Gastrocnemius medialis (tissue), 4 donors: ENCODE measurements around the gene TBCA. TPM values are rescaled to one million over a fixed set of nuclear protein-coding genes. Genes with fewer than 3 reads are reported as not detected.

Experiments
- ATAC-seq, 2 donors: fragments of 150-250 bp; one replicate each; pipeline ENCODE4 v1.9.1; 2016
- DNase-seq, 2 donors: peaks; one replicate each; pipeline ENCODE4 v3.0.0-alpha.2; 2019
- H3K27ac ChIP-seq, 4 donors: fragments of 200-600 bp; sonication (generic); 1 replicate in 1 of 4; 2 replicates in 3 of 4; pipeline ENCODE4 v1.5.1; 2016 to 2018; ENCODE audit warnings: mild to moderate bottlenecking in 2 of 4, moderate library complexity in 1 of 4
- H3K27me3 ChIP-seq, 3 donors: fragments of 200-600 bp; sonication (generic) in 2 of 3; 1 replicate in 1 of 3; 2 replicates in 2 of 3; pipeline versions ENCODE4 v1.5.1 to v1.6.0; 2016 to 2019; ENCODE audit warnings: mild to moderate bottlenecking in 1 of 3, moderate library complexity in 1 of 3
- H3K36me3 ChIP-seq, 2 donors: fragments of 200-600 bp; sonication (generic) in 1 of 2; one replicate each; pipeline ENCODE4 v1.5.1; 2017 to 2018
- H3K4me1 ChIP-seq, 2 donors: fragments of 200-600 bp; sonication (generic) in 1 of 2; one replicate each; pipeline ENCODE4 v1.5.1; 2016 to 2017; ENCODE audit warnings: mild to moderate bottlenecking in 2 of 2
- H3K4me3 ChIP-seq, 4 donors: fragments of 200-600 bp; sonication (generic) in 3 of 4; 1 replicate in 1 of 4; 2 replicates in 3 of 4; pipeline ENCODE4 v1.5.1; 2016 to 2019; ENCODE audit warnings: mild to moderate bottlenecking in 2 of 4
- H3K9me3 ChIP-seq, 3 donors: fragments of 200-600 bp; sonication (generic) in 2 of 3; 1 replicate in 1 of 3; 2 replicates in 2 of 3; pipeline ENCODE4 v1.5.1; 2016 to 2019
- POLR2A ChIP-seq, 2 donors: fragments of 450-650 bp; IDR thresholded peaks; one replicate each; pipeline ENCODE4 v1.6.1; 2017; ENCODE audit warnings: antibody characterized with exemption in 2 of 2, mild to moderate bottlenecking in 2 of 2, moderate library complexity in 2 of 2
- in situ Hi-C, 4 donors: fragments of 200-750 bp; cut with MboI; loops; one replicate each; pipeline versions ENCODE4 v1.15.0 to v1.8.0; 2017; ENCODE audit warnings: low sequenced_read_pairs in 4 of 4
- intact Hi-C: fragments of 100-400 bp; cut with DNase I; formaldehyde crosslinking; loops from one replicate; pipeline ENCODE4 v1.15.1; 2023; ENCODE audit warnings: low total_unique reads
- total RNA-seq, 4 donors: library from RNA; depleted of rRNA; stranded (reverse); fragments of >200 nt; gene quantifications; one replicate each; pipeline versions ENCODE4 v1.1.0 to v1.2.3, GENCODE V29; 2016
- TF ChIP-seq, protein P1 (sequence below), 5 experiments: fragments of 450-650 bp in 3 of 5; fragments of 200-600 bp in 2 of 5; sonication (generic) in 2 of 5; IDR thresholded peaks in 4 of 5; conservative IDR thresholded peaks in 1 of 5; 1 replicate in 4 of 5; 2 replicates in 1 of 5; pipeline ENCODE4 v1.5.1; 2016 to 2019; ENCODE audit warnings: antibody characterized with exemption in 5 of 5, mild to moderate bottlenecking in 3 of 5, moderate library complexity in 3 of 5

The TBCA gene
- total RNA-seq, 4 donors from 2014 or later: 63.7 to 106 (median 88.1) TPM

DNA sequence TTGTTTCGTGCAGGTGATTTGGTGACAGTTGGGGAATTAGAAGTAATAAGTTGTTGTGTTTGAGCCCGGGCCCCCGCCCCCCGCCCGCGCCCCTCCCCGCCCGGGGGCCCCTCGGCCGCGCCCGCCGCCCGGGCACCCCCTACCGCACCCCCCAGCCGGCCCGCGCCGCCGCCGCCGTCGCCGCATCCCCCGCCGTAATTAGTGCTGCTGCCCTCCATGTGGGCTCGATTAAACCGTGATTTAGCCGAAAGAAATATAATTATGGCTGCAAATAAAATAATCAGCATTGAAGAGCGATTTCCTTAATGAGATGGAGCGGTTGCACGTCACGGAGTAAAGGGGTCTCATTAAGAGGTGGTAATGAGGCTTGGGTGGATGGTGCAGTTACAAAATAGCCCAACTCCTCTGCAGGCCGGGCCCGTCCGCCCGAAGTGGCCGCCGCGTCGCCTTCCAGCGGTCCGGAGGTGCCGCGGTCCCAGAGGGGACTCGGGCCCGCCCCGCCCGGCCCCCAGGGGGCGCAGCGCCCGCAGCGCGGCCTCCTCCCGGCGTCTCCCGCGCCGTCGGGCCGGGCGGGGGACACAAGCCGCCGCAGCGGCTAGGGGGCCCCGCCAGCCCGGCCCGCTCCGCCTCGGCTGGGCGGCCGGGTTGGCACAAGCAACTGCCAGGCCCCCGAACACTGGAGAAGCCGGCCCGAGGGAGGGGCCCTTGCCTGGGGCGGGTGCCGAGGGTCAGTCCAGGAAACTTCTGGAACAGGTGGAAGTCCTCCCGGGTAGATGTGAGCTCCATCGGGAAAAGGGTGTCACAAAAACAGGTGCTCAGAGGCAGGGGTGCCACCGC lies 130.8 kb downstream of the TBCA start:
- in situ Hi-C loops: no loop called here

DNA sequence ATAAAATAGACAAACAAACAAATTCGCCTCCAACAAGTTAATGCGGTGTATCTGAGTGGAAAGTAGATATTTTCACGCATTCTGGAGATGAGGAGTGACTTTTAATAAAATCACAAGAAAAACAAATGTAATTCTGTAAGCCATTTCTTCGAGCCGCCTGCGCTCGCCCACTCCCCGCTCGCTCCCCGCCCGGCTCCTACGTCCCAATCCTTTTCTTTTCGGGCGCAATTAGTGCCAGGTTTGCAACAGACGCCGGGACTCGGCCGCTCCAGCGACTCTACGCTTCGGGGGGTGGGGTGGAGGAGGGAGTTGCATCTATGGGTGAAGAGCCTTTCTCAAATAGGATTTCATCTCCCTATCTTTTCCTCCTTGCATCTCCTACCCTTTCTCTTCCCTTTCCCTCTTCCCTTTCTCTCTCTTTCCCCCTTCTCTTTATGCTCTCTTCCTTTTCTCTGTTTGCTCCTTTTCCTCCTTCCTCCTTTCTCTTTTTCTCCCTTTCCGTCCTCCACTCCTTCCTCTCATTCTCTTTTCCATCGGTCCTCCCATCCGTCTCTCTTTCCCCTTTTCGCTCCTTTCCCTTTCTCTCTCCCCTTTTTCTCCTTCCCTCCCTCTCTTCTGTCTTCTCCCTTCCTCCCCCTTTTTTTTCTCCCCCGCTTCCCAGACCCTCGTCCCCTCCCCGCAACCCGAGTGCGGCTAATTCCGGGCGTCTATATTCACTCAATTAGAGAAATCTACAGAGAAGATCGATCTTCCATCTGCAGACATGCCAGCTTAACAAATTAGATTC lies 131.6 kb downstream of the TBCA start:
- ATAC-seq (no peak), DNase-seq (no peak)
- TF ChIP-seq, protein P1, sequence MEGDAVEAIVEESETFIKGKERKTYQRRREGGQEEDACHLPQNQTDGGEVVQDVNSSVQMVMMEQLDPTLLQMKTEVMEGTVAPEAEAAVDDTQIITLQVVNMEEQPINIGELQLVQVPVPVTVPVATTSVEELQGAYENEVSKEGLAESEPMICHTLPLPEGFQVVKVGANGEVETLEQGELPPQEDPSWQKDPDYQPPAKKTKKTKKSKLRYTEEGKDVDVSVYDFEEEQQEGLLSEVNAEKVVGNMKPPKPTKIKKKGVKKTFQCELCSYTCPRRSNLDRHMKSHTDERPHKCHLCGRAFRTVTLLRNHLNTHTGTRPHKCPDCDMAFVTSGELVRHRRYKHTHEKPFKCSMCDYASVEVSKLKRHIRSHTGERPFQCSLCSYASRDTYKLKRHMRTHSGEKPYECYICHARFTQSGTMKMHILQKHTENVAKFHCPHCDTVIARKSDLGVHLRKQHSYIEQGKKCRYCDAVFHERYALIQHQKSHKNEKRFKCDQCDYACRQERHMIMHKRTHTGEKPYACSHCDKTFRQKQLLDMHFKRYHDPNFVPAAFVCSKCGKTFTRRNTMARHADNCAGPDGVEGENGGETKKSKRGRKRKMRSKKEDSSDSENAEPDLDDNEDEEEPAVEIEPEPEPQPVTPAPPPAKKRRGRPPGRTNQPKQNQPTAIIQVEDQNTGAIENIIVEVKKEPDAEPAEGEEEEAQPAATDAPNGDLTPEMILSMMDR (IDR thresholded peaks at IDR 0.05 in 4 of 5, conservative IDR thresholded peaks at IDR 0.05 in 1 of 5): no peak
- TF ChIP-seq POLR2A (IDR thresholded peaks at IDR 0.05): no peak
- intact Hi-C loops (loop anchor here (2.0 to 10.0 kb wide), 3 partner anchors 14 to 360 kb away; partner anchors contain the start of gene TBCA), in situ Hi-C loops (no loop called here)
- Histone ChIP-seq H3K4me3 (peak overlapping the region in 2 of 4 donors; percentile 3 to 19), H3K9me3 (no peaks in the 10 kb centered on the region), H3K4me1 (peaks cover 9 to 15% of the 10 kb centered on the region in 2 donors), H3K27me3 (peaks cover 54 to 63% (median 56%) of the 10 kb centered on the region in 3 donors), H3K27ac (no peak overlapping the region), H3K36me3 (no peaks in the 10 kb centered on the region)

More for the DNA sequence above, 130.8 kb downstream of the TBCA start:
- intact Hi-C loops: loop anchor here (2.0 to 10.0 kb wide), 3 partner anchors 15 to 359 kb away; partner anchors contain the start of gene TBCA
- TF ChIP-seq, protein P1 (IDR thresholded peaks at IDR 0.05 in 4 of 5, conservative IDR thresholded peaks at IDR 0.05 in 1 of 5): peak in 4 of 5 experiments; percentile 48 to 74 (median 68)
- no peak for TF ChIP-seq POLR2A (IDR thresholded peaks at IDR 0.05)
- H3K27ac ChIP-seq: no peak overlapping the region
- peak overlapping the region in 3 of 4 donors; percentile 30 to 41 (median 31) for H3K4me3 ChIP-seq
- H3K27me3 ChIP-seq: peaks cover 46 to 55% (median 48%) of the 10 kb centered on the region in 3 donors
- peaks cover 9 to 15% of the 10 kb centered on the region in 2 donors for H3K4me1 ChIP-seq
- DNase-seq (no peak), ATAC-seq (peak; percentile 55 to 62)
- H3K9me3 ChIP-seq: no peaks in the 10 kb centered on the region
- no peaks in the 10 kb centered on the region for H3K36me3 ChIP-seq

DNA sequence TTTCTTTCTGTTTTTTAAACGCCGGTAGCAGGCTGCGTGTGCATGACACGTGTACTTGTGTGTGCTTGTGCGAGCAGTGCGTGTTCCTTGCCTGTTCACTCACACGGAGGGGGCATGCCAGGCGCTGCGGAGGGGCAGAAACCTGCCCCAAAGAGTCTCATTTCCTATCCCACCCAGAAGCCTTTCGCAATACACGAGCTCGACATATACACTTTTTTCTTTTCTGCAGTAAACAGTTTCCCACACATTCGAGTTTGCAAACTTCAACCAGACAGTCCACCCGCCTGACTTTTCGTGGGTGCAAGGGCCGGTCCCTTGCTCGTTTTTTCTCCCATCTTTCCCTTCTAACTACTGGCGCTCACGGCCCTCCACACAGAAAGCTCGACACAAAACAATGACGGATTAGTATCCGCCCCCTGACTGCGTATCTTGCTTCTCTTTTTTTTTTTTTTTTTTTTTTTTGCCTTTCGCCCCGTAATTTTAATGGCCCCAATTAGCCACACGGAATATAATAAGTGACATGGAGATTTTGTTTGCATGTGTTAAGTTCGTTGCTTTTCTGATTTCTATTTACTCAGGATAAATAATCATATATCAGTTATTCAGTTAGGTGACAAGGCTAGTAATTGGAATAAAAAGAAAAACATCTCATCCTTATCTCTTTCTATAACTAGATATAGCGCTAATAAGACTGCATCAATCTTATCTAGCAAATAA lies 132.3 kb downstream of the TBCA start:
- Histone ChIP-seq H3K27me3 (peaks cover 61 to 71% (median 64%) of the 10 kb centered on the region in 3 donors), H3K4me3 (no peak overlapping the region), H3K36me3 (no peaks in the 10 kb centered on the region), H3K4me1 (peaks cover 9 to 19% of the 10 kb centered on the region in 2 donors), H3K27ac (no peak overlapping the region), H3K9me3 (no peaks in the 10 kb centered on the region)
- TF ChIP-seq, protein P1 (IDR thresholded peaks at IDR 0.05 in 4 of 5, conservative IDR thresholded peaks at IDR 0.05 in 1 of 5): no peak
- TF ChIP-seq POLR2A (IDR thresholded peaks at IDR 0.05): no peak
- intact Hi-C loops (loop anchor here (2.0 to 10.0 kb wide), 3 partner anchors 13 to 361 kb away; partner anchors contain the start of gene TBCA), in situ Hi-C loops (no loop called here)
- ATAC-seq: no peak
- DNase-seq: no peak
